Fibroblast of peridontal ligament (primary cell): ENCODE results near the gene TRIO.

ENCODE experiments used
- DNase-seq: peaks from one replicate; pipeline ENCODE4 v3.0.0-alpha.2; 2010; ENCODE audit errors: extremely low read depth

Gene TRIO

DNA sequence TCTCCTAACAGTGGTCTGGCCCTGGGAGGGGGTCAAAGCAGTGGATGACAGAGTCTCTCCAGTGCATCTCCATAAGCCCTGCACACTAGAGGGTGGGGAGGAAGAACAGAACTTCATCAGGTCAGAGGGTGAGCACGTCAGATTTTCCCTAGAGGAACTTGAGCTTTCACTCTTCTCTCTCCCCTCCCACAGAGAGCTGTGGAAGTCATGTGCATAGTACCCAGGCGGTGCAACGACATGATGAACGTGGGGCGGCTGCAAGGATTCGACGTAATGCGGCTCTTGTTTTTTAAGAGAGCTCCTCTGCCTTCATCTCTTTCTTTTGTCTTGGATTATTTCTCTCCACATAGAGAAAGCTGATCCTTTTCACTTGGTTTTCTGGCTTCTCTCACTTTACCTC, 338.2 kb downstream of the TRIO start:
- DNase-seq: no peak

DNA sequence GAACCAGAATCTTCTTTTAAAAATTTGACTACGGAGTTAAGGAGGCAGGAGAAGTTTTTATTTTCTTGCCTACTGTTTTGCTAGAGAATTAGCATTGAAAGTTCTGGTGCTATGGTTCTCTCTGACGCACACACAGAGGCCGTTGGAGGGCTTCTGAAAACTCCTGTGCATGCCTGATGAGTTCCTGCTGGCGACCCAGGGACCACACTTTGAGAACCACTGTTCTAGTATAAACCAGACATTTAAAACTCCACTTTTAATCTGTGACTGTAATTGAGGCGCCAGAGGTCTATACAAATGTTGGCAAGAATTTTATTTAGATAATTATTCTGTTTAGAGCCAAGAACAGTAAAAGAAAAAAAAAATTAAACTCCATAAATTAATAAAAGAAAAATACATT, 338.9 kb downstream of the TRIO start:
- DNase-seq: no peak

DNA sequence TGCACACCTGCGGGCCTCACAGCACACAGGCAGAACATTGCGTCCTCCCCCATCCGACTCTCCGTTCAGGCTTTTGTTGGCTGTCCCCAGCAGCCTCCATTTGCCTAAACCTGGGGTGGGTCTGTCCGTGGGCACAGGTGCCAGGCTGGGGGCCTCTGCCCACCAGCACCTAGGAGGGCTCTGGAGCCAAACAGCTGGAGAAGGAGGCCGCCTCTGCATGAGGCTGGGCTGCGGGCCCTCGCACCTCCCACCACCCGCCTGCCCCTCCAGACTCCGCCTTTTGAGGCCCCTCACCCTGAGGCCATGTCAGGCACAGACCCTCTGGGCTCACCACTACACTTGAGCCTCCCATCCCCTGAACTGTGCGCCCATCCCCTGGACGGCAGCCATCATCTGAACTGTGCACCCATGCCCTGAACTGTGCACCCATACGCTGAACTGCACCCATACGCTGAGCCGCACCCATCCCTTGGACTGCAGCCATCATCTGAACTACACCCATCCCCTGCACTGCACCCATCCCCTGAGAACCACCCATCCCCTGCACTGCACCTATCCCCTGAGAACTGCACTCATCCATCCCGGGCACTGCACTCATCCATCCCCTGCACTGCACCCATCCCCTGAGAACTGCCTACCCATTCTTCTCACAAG, 340.5 kb downstream of the TRIO start:
- DNase-seq: no peak

DNA sequence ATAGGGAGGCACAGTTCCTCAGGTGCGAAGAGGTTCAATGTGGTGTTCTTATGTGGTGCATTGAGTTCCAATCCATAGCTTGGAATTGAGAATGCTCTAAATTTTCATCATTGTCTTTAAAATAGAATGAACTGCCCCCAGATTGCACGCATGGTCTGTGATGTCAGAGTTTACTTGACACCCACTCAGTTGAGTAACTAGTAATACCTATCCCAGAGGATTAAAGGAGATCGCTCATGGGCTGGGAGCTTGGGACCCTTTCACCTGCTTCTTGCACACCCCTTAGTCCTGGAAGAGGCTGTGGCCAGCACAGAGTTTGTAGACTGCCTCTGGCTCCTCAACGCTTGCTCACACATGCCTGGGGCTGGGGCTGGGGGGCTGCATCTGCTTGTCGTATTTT, 343.3 kb downstream of the TRIO start:
- DNase-seq: no peak

DNA sequence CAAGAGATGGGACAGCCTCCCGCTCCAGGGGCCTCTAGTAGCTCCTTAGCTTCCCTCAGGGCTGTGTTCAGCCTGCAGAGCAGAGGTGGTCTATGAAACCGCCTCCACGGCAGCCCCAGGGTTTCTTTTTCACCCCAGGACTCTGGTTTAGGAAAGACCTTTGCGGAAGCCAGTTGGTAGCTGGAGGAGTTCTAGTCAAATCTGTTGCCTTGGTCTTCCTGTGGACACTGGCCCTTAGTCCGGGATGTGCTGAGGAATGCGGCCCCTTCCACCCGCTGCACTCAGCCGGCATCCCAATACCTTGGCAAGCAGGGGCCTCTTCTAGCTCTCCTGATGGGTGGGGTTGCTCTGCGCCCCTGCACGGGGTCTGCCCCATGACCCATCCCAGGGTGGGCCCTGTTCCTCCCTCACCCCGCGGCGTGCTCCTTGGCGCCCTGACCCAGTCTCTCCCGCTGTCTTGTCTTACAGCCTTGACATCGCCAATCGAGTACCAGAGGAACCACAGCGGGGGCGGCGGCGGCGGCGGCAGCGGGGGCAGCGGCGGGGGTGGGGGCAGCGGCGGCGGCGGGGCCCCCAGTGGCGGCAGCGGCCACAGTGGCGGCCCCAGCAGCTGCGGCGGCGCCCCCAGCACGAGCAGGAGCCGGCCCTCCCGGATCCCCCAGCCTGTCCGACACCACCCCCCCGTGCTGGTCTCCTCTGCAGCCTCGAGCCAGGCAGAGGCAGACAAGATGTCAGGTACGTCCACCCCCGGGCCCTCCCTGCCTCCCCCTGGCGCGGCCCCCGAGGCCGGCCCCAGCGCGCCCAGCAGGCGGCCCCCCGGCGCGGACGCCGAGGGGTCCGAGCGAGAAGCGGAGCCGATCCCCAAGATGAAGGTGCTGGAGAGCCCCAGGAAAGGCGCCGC, 344.1 kb downstream of the TRIO start:
- no peak for DNase-seq

DNA sequence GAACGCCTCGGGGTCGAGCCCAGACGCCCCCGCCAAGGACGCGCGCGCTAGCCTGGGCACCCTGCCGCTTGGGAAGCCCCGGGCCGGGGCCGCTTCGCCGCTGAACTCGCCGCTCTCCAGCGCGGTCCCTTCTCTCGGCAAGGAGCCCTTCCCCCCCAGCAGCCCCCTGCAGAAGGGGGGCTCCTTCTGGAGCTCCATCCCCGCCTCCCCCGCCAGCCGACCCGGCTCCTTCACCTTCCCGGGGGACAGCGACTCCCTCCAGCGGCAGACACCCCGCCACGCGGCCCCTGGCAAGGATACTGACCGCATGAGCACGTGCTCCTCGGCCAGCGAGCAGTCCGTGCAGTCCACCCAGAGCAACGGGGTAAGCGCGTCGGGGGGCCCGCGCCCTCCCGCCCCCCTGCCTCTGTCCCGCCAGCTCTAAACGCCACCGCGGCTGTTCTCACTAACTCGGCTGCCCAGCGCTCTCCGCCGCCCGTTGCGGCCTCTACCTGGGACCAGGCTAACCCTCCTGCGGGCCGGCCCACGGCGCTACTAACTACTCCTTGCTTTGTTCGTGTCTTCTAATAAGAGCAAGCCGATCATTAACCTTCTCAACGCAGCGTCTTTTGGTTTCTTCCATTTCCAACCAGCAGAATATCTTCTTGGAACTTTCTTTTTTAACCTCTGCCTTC, 344.9 kb downstream of the TRIO start:
- no peak for DNase-seq

DNA sequence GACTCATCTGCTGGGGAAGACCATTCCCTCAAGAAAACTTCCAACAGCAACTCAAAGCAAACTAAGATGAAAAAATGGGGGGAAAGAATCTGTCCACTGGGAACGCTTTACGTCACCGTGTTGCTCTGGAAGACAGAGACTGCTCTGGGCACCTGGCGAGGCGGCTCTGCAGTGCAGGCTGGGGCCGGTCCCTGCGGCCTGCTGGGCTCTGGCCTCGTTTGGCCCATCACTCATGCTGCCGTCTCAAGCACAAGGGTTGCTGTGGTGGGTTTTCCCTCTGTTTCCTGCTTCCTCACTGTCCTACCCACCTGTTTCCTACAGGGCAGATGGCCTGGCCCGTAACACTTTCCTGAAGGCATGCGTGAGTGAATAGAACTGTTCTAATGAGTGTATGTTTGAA, 345.6 kb downstream of the TRIO start:
- DNase-seq: no peak

DNA sequence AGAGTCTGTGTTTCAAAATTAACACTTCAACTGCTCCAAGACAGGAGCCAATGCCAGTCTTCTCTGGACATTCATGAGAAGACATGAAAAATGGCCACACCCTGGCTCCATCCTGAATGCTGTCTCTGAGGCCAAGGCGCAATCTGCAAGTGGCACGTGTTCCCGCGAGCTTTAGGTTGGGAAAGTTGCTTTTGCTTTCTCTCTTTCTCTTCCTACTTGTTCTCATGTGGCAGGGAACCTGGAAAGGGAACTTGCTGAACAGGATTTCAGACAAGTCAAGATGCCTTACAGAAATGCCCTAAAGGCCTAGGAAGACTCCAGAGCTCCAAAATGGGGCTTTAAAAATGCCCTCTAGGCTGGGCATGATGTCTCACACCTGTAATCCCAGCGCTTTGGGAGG, 346.5 kb downstream of the TRIO start:
- no peak for DNase-seq

DNA sequence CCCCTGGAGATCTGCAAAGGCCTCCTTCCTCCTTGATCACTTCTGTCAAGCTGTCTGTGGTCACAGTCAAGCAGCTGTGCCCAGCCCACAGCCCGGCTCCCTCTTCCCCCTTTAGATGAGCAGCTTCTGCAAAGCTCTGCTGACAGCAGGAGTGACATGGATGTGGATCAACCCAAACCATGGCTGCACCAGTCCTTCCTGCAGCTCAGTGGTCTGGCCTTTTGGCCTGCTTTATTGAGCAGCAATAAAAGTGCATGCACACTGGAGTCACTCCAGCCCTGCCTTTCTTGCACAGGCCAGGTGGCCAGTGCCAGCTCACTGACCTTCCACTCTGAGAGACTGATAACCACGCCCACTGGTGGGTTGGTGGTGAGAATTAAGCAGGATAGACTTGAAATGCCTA, 347.2 kb downstream of the TRIO start:
- DNase-seq: no peak

DNA sequence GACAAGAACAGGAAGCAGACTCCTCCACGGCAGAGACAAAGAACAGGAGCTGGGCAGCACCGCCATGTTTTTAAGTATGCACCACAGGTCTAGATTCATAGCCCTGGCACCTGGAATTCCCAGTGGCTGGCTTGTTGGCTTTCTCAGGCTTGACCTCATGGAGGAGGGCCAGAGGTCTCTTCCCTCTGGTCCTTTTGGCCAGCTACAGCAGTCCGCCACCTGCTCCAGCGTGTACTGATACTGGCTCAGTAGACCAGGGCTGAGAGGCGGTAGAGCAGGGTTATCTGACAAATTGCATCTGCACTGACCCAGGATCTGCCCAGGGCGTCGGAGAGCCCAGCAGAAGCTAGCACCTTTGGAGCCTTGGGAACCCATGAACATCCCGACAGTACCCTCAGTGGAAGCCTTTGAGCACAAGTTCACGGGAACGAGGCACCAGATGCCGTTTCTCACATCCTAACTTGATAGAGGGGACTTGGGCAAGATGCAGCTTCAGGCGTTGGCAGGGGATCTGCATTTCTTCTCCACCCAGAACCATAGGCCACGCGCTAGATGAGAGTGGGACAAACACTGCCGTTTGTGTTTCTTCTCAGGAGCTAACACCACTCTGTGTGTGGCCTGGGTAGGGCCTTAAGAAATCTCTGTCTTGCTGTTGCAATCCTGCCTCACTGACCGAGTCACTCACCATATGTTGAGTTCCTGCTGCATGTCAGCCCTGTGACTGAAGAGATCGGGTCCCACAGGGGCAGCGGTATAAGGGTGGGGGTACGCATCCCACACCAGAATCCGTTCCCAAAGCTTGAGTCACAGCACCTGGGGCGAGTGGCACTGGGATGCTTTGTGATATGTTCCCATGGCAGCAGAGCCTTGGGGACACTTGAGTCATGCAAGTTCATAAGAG, 348.1 kb downstream of the TRIO start:
- DNase-seq: peak; percentile 56

DNA sequence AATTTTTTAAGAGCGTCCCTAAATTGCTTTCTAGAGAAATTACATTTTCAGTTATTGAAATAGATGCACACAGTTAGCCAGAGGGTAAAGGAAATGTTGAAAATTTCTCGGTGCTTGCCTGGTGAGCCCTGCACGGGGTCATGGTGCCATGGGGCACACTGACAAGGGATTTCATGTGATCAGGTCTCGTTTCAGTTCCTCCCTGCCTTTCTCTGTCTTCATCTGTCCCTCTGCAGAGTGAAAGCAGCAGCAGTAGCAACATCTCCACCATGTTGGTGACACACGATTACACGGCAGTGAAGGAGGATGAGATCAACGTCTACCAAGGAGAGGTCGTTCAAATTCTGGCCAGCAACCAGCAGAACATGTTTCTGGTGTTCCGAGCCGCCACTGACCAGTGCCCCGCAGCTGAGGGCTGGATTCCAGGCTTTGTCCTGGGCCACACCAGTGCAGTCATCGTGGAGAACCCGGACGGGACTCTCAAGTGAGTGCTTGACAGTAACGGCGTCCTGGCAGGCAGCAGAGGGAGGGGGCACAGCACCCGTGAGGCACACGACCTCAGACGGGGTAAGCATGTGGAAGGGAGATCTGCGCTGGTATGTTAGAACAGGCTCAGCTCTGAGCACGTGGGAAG, 349.3 kb downstream of the TRIO start:
- no peak for DNase-seq

DNA sequence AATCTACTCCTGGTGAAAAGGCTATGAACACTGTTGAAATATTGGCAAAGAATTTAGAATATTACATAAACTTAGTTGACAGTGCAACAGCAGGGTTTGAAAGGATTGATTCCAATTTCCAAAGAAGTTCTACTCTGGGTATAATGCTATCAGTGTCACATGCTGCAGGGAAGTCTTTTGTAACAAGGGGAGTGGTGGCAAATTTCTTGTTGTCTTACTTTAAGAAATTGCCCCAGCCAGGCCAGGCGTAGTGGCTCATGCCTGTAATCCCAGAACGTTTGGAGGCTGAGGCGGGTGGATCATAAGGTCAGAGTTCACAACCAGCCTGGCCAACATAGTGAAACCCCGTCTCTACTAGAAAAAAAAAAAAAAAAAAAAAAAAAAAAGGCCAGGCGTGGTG, 352.2 kb downstream of the TRIO start:
- DNase-seq: no peak

DNA sequence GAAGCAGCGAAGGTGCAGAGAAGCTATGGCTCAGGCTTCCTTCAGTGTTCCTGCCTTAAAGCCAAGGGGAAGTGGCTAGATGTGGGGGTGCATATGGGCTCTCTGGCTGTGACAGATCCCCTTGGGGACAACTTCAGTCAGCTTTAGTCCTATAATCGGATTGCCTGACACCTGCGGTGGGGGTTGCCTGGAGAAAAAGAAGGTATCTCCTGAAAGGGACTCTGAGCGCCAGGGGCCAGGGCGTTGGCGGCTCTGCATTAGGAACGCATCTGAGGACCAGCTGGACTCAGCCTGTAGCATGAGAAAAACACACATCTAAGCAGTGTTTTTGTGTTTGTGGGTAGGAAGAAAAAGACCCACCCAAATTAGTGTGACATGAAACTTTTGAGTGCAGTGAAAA, 354.2 kb downstream of the TRIO start:
- no peak for DNase-seq

DNA sequence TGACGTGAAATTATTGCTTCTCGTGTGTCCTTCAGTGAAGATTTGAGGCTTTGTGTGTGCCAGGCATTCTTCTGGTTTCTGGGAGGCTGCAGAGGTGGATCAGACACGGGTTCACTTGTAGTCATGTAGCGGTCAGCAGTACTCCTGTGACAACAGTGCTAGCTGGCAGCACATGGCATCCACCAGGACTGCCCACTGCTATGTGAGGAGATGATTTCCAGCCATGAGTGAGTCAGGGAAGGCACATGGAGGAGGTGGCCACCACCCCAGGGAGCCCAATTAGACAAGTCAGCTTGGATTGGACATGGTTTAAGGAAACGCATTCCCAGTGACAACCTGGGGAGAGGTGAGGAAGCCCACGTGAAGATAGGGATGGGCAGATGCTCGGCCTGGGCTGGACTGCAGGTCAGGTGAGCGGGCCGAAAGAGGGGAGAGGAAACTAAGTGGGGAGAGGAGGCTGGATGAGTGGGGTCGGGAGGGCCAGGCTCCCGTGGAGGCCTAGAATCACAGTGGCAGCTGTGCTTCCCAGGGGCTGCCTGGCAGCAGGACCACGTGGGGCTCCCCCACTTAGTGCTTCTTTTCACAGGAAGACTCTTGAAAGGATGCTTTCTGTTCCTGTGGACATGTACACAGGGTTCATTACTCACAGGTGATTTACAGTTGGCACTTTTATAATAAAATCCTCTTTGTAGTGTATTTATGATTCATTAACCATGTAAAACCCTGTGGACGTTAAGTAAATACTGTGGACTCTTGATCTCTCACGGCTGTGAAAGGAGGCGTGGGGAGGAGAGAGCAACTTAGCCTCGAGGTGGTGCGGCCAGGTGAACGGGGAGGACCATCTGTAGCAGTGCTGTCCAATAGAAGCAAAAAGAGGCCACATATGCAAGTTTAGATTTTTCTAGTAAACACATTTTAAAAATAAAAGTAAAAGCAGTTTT, 358.5 kb downstream of the TRIO start:
- no peak for DNase-seq

DNA sequence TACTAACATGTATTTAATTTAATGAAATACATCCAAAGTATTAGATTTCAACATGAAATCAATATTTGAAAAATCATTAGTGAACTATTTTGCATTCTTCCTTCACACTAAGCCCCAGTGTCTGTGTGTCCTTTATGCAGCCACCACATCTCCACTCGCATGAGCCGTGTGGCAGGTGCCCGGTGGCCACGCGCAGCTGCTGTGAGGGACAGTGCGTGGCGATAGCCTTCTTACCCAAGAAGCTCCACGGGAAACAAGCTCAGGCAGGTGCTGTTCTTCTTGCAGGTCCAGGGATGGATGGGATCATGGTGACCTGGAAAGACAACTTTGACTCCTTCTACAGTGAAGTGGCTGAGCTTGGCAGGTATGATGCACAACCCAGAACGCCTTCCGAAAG, 359.1 kb downstream of the TRIO start:
- DNase-seq: no peak

DNA sequence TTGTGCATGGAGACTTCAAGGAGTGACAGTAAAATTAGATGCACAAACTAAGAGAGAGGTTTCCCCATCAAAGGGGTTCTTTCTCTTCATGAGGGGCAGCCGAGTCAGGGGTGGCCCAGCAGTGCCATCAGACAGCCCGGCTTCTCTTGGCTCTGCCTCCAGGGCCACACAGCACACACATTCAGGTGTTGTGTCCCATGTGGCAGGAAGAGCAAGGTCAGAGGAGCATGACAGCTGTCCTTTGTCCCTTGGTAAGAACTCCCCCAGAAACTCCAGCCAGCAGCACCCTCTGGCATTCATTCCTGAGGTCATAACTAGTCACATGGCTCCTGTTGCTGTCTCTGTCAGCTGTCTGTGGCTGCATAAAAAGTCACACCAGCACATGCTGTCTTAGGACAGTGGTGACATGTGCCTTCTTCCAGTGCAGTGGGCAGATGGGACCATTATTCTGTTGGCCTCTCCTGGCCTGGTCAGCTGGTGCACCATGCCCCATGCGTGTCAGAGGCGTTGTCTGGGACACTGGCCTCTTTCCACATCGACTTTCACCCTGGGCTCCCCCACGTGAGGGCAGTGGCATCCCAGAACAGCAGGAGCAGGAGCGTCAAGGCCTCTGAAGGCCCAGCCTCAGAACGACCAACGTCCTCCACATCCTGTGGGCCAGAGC, 360.0 kb downstream of the TRIO start:
- no peak for DNase-seq

DNA sequence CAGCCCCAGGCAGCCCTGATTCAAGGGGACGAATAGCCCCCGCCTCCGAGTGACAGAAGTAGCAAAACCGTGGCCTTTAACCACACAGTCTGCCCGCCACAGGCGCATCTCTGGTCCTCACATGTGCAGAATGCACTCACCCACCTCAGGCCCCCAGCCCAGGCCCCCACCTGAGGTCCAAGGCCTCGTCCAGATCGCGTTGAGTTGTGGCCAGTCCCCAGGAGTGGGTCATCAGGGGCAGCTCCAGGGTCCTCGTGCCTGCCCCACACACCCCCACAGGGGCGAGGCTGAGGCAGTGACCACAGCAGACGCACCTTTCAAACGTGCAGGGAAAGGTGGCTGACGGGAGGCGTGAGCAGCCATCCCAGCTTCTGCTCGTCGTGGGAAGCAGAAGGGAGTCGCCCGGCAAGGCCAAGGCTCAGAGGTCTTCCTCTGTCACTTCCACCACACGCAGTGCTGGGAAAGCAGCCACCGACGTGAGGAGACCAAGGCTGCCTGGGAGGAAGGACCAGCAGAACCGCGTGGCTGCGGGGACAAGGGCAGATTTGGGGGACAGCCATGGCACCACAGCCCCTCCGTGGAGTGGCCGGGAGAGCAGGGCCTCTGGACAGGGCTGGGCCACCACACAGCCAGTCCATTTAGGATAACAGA, 360.7 kb downstream of the TRIO start:
- no peak for DNase-seq

DNA sequence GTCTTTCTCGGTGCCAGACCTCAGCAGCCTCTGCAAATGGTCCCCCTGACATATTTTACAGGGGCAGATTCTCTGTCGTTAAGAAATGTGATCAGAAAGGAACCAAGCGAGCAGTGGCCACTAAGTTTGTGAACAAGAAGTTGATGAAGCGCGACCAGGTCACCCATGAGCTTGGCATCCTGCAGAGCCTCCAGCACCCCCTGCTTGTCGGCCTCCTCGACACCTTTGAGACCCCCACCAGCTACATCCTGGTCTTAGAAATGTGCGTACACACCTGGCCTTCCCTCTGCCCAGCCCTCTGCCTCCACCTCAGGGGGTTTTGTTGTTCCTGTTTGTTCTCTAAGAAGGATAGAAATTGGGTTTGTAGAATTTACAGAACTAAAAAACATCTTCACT, 361.2 kb downstream of the TRIO start:
- DNase-seq: no peak

DNA sequence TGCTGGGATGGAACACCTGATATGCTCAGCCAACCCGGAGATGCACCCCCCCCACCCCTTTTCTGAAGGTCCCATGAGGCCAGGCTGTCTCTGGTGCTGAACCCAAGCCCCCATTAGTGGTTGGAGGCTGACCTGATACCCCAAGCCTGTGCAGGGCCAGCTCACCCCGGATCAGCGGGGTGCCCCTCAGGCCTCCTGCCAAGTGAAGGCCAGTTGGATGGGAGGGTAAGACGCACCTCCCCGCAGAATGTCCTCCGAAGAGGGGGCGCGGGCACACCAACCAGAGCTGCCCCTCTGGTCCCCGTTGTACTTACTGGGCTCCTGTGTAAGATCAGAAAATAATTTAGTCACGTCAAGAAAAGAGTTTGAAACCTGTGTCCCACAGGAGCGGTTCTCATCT, 361.7 kb downstream of the TRIO start:
- no peak for DNase-seq
